HCT116 (cell line): ENCODE data around the gene PTTG2.

Source experiments
- EZH2phosphoT487 ChIP-seq: fragments of 200-600 bp; IDR thresholded peaks from 2 replicates; pipeline ENCODE4 v1.6.1; 2018; ENCODE audit warnings: antibody characterized with exemption, borderline replicate concordance
- JUND ChIP-seq: IDR thresholded peaks from 2 replicates; pipeline ENCODE4 v1.6.1; 2012
- REST ChIP-seq: IDR thresholded peaks from 2 replicates; pipeline ENCODE4 v1.6.1; 2012; ENCODE audit warnings: low read depth
- YY1 ChIP-seq: IDR thresholded peaks from 2 replicates; pipeline ENCODE4 v1.6.1; 2011; ENCODE audit warnings: low read length, low read depth, moderate library complexity, mild to moderate bottlenecking; ENCODE audit not compliant: insufficient replicate concordance; ENCODE audit errors: extremely low read depth
- TF ChIP-seq, protein P1 (sequence below), 3 experiments: fragments of 200-600 bp in 1 of 3; sonication (generic) in 1 of 3; IDR thresholded peaks in 2 of 3; conservative IDR thresholded peaks in 1 of 3; 2 replicates each; pipeline ENCODE4 v1.5.1; 2012 to 2017; ENCODE audit warnings: low read depth in 2 of 3, low read length in 2 of 3, antibody characterized with exemption in 1 of 3, borderline replicate concordance in 1 of 3, control low read depth in 1 of 3, mild to moderate bottlenecking in 1 of 3, mixed read lengths in 1 of 3, mixed run types in 1 of 3, moderate library complexity in 1 of 3; ENCODE audit not compliant: insufficient read depth in 1 of 3
- TF ChIP-seq, protein P2 (sequence below): IDR thresholded peaks from 2 replicates; pipeline ENCODE4 v1.6.1; 2012

DNA sequence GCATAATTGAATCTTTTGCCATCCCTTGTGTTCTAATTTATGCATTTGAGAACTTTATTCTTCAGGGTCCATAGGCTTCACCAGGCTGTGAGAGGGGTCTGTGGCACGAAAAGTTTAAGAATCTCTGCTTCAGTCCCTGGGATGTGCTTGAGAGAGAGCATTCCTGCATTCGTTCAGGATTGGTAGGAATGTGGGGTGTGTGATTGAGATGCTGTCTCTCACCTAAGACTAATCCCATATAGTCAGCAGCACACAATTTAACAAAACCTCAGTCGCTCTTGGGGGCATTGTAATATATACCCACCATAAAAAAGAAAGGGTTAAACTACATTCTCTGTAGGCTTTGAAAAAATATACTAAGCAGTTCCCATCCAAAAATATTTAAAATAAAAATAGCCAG is 41.7 kb downstream of the PTTG2 start:
- TF ChIP-seq JUND: no peak
- TF ChIP-seq YY1: no peak
- no peak for TF ChIP-seq EZH2phosphoT487
- TF ChIP-seq, protein P1, sequence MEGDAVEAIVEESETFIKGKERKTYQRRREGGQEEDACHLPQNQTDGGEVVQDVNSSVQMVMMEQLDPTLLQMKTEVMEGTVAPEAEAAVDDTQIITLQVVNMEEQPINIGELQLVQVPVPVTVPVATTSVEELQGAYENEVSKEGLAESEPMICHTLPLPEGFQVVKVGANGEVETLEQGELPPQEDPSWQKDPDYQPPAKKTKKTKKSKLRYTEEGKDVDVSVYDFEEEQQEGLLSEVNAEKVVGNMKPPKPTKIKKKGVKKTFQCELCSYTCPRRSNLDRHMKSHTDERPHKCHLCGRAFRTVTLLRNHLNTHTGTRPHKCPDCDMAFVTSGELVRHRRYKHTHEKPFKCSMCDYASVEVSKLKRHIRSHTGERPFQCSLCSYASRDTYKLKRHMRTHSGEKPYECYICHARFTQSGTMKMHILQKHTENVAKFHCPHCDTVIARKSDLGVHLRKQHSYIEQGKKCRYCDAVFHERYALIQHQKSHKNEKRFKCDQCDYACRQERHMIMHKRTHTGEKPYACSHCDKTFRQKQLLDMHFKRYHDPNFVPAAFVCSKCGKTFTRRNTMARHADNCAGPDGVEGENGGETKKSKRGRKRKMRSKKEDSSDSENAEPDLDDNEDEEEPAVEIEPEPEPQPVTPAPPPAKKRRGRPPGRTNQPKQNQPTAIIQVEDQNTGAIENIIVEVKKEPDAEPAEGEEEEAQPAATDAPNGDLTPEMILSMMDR (IDR thresholded peaks at IDR 0.05 in 2 of 3, conservative IDR thresholded peaks at IDR 0.05 in 1 of 3; ENCODE audit: borderline replicate concordance in 1 of 3, insufficient read depth in 1 of 3, low read depth in 2 of 3, low read length in 2 of 3): no peak
- TF ChIP-seq, protein P2, sequence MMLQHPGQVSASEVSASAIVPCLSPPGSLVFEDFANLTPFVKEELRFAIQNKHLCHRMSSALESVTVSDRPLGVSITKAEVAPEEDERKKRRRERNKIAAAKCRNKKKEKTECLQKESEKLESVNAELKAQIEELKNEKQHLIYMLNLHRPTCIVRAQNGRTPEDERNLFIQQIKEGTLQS: no peak
- TF ChIP-seq REST: no peak
